ENCODE data around the gene SLC39A2.

DNA sequence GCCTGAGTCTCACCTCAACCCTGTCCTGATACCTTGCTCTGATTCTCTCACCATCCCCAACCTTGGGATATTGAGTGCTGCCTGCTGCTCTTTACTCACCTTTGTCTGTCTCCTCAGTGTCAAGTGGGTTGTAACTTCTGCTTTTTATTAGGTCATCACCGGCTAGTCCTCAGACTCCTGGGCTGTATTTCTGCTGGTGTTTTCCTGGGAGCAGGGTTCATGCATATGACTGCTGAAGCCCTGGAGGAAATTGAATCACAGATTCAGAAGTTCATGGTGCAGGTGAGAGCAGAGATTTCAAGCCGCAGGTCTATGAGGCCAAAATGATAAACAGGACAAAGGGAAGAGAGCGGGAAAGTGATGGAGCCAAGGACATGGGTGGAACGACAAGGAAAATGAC is 498 bp downstream of the SLC39A2 start:
- TF ChIP-seq, protein P1, sequence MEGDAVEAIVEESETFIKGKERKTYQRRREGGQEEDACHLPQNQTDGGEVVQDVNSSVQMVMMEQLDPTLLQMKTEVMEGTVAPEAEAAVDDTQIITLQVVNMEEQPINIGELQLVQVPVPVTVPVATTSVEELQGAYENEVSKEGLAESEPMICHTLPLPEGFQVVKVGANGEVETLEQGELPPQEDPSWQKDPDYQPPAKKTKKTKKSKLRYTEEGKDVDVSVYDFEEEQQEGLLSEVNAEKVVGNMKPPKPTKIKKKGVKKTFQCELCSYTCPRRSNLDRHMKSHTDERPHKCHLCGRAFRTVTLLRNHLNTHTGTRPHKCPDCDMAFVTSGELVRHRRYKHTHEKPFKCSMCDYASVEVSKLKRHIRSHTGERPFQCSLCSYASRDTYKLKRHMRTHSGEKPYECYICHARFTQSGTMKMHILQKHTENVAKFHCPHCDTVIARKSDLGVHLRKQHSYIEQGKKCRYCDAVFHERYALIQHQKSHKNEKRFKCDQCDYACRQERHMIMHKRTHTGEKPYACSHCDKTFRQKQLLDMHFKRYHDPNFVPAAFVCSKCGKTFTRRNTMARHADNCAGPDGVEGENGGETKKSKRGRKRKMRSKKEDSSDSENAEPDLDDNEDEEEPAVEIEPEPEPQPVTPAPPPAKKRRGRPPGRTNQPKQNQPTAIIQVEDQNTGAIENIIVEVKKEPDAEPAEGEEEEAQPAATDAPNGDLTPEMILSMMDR (conservative IDR thresholded peaks at IDR 0.05; ENCODE audit: low read depth in 2 of 2) = no peak
- TF ChIP-seq, protein P2, sequence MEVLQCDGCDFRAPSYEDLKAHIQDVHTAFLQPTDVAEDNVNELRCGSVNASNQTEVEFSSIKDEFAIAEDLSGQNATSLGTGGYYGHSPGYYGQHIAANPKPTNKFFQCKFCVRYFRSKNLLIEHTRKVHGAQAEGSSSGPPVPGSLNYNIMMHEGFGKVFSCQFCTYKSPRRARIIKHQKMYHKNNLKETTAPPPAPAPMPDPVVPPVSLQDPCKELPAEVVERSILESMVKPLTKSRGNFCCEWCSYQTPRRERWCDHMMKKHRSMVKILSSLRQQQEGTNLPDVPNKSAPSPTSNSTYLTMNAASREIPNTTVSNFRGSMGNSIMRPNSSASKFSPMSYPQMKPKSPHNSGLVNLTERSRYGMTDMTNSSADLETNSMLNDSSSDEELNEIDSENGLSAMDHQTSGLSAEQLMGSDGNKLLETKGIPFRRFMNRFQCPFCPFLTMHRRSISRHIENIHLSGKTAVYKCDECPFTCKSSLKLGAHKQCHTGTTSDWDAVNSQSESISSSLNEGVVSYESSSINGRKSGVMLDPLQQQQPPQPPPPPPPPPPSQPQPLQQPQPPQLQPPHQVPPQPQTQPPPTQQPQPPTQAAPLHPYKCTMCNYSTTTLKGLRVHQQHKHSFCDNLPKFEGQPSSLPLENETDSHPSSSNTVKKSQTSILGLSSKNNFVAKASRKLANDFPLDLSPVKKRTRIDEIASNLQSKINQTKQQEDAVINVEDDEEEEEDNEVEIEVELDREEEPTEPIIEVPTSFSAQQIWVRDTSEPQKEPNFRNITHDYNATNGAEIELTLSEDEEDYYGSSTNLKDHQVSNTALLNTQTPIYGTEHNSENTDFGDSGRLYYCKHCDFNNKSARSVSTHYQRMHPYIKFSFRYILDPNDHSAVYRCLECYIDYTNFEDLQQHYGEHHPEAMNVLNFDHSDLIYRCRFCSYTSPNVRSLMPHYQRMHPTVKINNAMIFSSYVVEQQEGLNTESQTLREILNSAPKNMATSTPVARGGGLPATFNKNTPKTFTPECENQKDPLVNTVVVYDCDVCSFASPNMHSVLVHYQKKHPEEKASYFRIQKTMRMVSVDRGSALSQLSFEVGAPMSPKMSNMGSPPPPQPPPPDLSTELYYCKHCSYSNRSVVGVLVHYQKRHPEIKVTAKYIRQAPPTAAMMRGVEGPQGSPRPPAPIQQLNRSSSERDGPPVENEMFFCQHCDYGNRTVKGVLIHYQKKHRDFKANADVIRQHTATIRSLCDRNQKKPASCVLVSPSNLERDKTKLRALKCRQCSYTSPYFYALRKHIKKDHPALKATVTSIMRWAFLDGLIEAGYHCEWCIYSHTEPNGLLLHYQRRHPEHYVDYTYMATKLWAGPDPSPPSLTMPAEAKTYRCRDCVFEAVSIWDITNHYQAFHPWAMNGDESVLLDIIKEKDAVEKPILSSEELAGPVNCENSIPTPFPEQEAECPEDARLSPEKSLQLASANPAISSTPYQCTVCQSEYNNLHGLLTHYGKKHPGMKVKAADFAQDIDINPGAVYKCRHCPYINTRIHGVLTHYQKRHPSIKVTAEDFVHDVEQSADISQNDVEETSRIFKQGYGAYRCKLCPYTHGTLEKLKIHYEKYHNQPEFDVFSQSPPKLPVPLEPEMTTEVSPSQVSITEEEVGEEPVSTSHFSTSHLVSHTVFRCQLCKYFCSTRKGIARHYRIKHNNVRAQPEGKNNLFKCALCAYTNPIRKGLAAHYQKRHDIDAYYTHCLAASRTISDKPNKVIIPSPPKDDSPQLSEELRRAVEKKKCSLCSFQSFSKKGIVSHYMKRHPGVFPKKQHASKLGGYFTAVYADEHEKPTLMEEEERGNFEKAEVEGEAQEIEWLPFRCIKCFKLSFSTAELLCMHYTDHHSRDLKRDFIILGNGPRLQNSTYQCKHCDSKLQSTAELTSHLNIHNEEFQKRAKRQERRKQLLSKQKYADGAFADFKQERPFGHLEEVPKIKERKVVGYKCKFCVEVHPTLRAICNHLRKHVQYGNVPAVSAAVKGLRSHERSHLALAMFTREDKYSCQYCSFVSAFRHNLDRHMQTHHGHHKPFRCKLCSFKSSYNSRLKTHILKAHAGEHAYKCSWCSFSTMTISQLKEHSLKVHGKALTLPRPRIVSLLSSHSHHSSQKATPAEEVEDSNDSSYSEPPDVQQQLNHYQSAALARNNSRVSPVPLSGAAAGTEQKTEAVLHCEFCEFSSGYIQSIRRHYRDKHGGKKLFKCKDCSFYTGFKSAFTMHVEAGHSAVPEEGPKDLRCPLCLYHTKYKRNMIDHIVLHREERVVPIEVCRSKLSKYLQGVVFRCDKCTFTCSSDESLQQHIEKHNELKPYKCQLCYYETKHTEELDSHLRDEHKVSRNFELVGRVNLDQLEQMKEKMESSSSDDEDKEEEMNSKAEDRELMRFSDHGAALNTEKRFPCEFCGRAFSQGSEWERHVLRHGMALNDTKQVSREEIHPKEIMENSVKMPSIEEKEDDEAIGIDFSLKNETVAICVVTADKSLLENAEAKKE (CRISPR knock-in tag; IDR thresholded peaks at IDR 0.05) = no peak
- TF ChIP-seq EZH2phosphoT487 (IDR thresholded peaks at IDR 0.05; ENCODE audit: unreplicated experiment) = no peak
